Femur (tissue), 1 donor: ENCODE data around the gene RASD1.
A peak's percentile ranks its signal among the peaks of the same experiment; 100 is the strongest.

Experiments used
- DNase-seq: peaks from one replicate; pipeline ENCODE4 v3.0.0-alpha.2; 2017

The RASD1 gene

GRCh38 chr17:17526369-17526768 lies 30.2 kb upstream of the RASD1 start:
- peak; percentile 25 for DNase-seq

- DNase-seq = no peak
Observed at GRCh38 chr17:17525956-17526355, 29.8 kb upstream of the RASD1 start.

- peak; percentile 11 for DNase-seq
Observed at GRCh38 chr17:17525311-17525710, 29.1 kb upstream of the RASD1 start.

- DNase-seq = no peak
Observed at GRCh38 chr17:17523731-17524490, 27.7 kb upstream of the RASD1 start.

GRCh38 chr17:17523001-17523730 lies 27.0 kb upstream of the RASD1 start:
- DNase-seq = no peak

- DNase-seq = no peak
Observed at GRCh38 chr17:17520599-17521232, 24.5 kb upstream of the RASD1 start.

GRCh38 chr17:17519886-17520285 lies 23.7 kb upstream of the RASD1 start:
- DNase-seq = no peak

- DNase-seq = no peak
Observed at GRCh38 chr17:17518951-17519350, 22.8 kb upstream of the RASD1 start.

GRCh38 chr17:17518014-17518413 lies 21.8 kb upstream of the RASD1 start:
- peak; percentile 16 for DNase-seq

GRCh38 chr17:17516941-17517720 lies 20.9 kb upstream of the RASD1 start:
- DNase-seq = peak; percentile 22

GRCh38 chr17:17515934-17516930 lies 20.0 kb upstream of the RASD1 start:
- DNase-seq = peak; percentile 73

- DNase-seq = peak; percentile 57
Observed at GRCh38 chr17:17514993-17515933, 19.1 kb upstream of the RASD1 start.

GRCh38 chr17:17514361-17514992 lies 18.3 kb upstream of the RASD1 start:
- peak; percentile 20 for DNase-seq

- no peak for DNase-seq
Observed at GRCh38 chr17:17513626-17514025, 17.4 kb upstream of the RASD1 start.

GRCh38 chr17:17512866-17513265 lies 16.7 kb upstream of the RASD1 start:
- no peak for DNase-seq

GRCh38 chr17:17511881-17512858 lies 16.0 kb upstream of the RASD1 start:
- peak; percentile 76 for DNase-seq

GRCh38 chr17:17511293-17511741 lies 15.1 kb upstream of the RASD1 start:
- no peak for DNase-seq

- DNase-seq = peak; percentile 16
Observed at GRCh38 chr17:17510456-17511292, 14.5 kb upstream of the RASD1 start.
